ENCODE data around the gene PTGES2. TPM values are rescaled to one million over a fixed set of nuclear protein-coding genes. Genes with fewer than 3 reads are reported as not detected.

Gene PTGES2
- total RNA-seq, 4 donors from 2014 or later, result 58.0 to 72.7 (median 60.5) TPM

GRCh38 chr9:128099231-128099931 lies 28.1 kb downstream of the PTGES2 start:
- WGBS, result 45% methylated on average over 12 of the region's 16 CpGs
- Histone ChIP-seq H3K27ac (replicated peaks in 1 of 4) (peak overlapping the region; percentile 93 to 97 (median 96)), H3K36me3 (peaks cover 32 to 40% (median 36%) of the 10 kb centered on the region in 4 donors), H3K27me3 (no peaks in the 10 kb centered on the region), H3K4me3 (peak overlapping the region; percentile 58 to 63 (median 61)), H3K4me1 (peaks cover 63 to 89% (median 86%) of the 10 kb centered on the region in 4 donors), H3K9me3 (no peaks in the 10 kb centered on the region)
- intact Hi-C loops (cut with DNase I), result loop anchor here (10.0 kb wide), 1 partner anchor 125 kb away; no protein-coding TSS in a partner anchor
- TF ChIP-seq POLR2A (IDR thresholded peaks at IDR 0.05; ENCODE audit: low read depth) (peak; percentile 40), POLR2AphosphoS5 (IDR thresholded peaks at IDR 0.05) (no peak), CTCF (IDR thresholded peaks at IDR 0.05) (no peak)
- DNase-seq (ENCODE audit: extremely low spot score), result no peak

- Histone ChIP-seq H3K9me3 (no peaks in the 10 kb centered on the region), H3K27me3 (no peaks in the 10 kb centered on the region), H3K4me3 (peak overlapping the region; percentile 58 to 63 (median 61)), H3K27ac (replicated peaks in 1 of 4) (peak overlapping the region; percentile 93 to 97 (median 96)), H3K36me3 (peaks cover 24 to 32% (median 28%) of the 10 kb centered on the region in 4 donors), H3K4me1 (peaks cover 65 to 97% (median 89%) of the 10 kb centered on the region in 4 donors)
- 8% methylated on average over 15 of the region's 32 CpGs for WGBS
- TF ChIP-seq EP300 (IDR thresholded peaks at IDR 0.05), result peak; percentile 98
- TF ChIP-seq POLR2AphosphoS5 (IDR thresholded peaks at IDR 0.05), result peak in 1 of 2 donors; percentile 93
- TF ChIP-seq POLR2A (IDR thresholded peaks at IDR 0.05; ENCODE audit: low read depth), result peak; percentile 97
- TF ChIP-seq CTCF (IDR thresholded peaks at IDR 0.05), result no peak
- intact Hi-C loops (cut with DNase I), result loop anchor here (10.0 kb wide), 1 partner anchor 124 kb away; no protein-coding TSS in a partner anchor
- peak; percentile 98 for DNase-seq (ENCODE audit: extremely low spot score)
These were observed 29.0 kb downstream of the PTGES2 start for GRCh38 chr9:128098297-128099230.

GRCh38 chr9:128097543-128098296 lies 29.8 kb downstream of the PTGES2 start:
- DNase-seq (ENCODE audit: extremely low spot score), result no peak
- H3K27ac ChIP-seq (replicated peaks in 1 of 4), result peak overlapping the region; percentile 93 to 97 (median 96)
- H3K4me3 ChIP-seq, result peak overlapping the region; percentile 58 to 63 (median 61)
- TF ChIP-seq POLR2A (IDR thresholded peaks at IDR 0.05; ENCODE audit: low read depth), result no peak
- no peak for TF ChIP-seq POLR2AphosphoS5 (IDR thresholded peaks at IDR 0.05)
- TF ChIP-seq CTCF (IDR thresholded peaks at IDR 0.05), result no peak
- TF ChIP-seq EP300 (IDR thresholded peaks at IDR 0.05), result no peak
- no peaks in the 10 kb centered on the region for H3K9me3 ChIP-seq
- H3K27me3 ChIP-seq, result no peaks in the 10 kb centered on the region
- WGBS, result 62% methylated on average over 13 of the region's 13 CpGs
- intact Hi-C loops (cut with DNase I), result loop anchor here (10.0 kb wide), 1 partner anchor 123 kb away; no protein-coding TSS in a partner anchor
- H3K36me3 ChIP-seq, result peaks cover 17 to 24% (median 20%) of the 10 kb centered on the region in 4 donors
- H3K4me1 ChIP-seq, result peaks cover 71 to 97% (median 89%) of the 10 kb centered on the region in 4 donors
